ENCODE data around the gene TMSB4X.

GRCh38 chrX:13008189-13008533 lies 33.3 kb downstream of the TMSB4X start:
- TF ChIP-seq, protein P1, sequence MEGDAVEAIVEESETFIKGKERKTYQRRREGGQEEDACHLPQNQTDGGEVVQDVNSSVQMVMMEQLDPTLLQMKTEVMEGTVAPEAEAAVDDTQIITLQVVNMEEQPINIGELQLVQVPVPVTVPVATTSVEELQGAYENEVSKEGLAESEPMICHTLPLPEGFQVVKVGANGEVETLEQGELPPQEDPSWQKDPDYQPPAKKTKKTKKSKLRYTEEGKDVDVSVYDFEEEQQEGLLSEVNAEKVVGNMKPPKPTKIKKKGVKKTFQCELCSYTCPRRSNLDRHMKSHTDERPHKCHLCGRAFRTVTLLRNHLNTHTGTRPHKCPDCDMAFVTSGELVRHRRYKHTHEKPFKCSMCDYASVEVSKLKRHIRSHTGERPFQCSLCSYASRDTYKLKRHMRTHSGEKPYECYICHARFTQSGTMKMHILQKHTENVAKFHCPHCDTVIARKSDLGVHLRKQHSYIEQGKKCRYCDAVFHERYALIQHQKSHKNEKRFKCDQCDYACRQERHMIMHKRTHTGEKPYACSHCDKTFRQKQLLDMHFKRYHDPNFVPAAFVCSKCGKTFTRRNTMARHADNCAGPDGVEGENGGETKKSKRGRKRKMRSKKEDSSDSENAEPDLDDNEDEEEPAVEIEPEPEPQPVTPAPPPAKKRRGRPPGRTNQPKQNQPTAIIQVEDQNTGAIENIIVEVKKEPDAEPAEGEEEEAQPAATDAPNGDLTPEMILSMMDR (IDR thresholded peaks at IDR 0.05) = no peak
- TF ChIP-seq POLR2A (IDR thresholded peaks at IDR 0.05) (no peak), POLR2AphosphoS5 (IDR thresholded peaks at IDR 0.05) (no peak), EP300 (IDR thresholded peaks at IDR 0.05) (no peak)

All from stomach (tissue), 4 donors.